Right lobe of liver (tissue), 6 donors: ENCODE results near the gene CPNE4. TPM values are rescaled to one million over a fixed set of nuclear protein-coding genes. Genes with fewer than 3 reads are reported as not detected.

Source experiments
- ATAC-seq, 4 donors: fragments of 200-7000 bp; cut with Tn5 transposase; one replicate each; pipeline ENCODE4 v1.9.1; 2020; ENCODE audit warnings: mild to moderate bottlenecking in 4 of 4, moderate library complexity in 4 of 4
- DNase-seq, 3 donors: peaks; one replicate each; pipeline ENCODE4 v3.0.0-alpha.2; 2020
- H3K27ac ChIP-seq, 3 donors: fragments of 200-600 bp; one replicate each; pipeline ENCODE4 v1.8.0; 2022
- H3K27me3 ChIP-seq, 2 donors: fragments of 200-600 bp; one replicate each; pipeline ENCODE4 v1.8.0; 2022
- H3K36me3 ChIP-seq, 4 donors: fragments of 200-600 bp; sonication (generic) in 1 of 4; one replicate each; pipeline versions ENCODE4 v1.5.1 to v1.8.0; 2017 to 2022; ENCODE audit warnings: control low read depth in 1 of 4
- H3K4me1 ChIP-seq, 4 donors: fragments of 200-600 bp; sonication (generic) in 1 of 4; one replicate each; pipeline versions ENCODE4 v1.5.1 to v1.8.0; 2017 to 2022; ENCODE audit warnings: control low read depth in 1 of 4
- H3K4me3 ChIP-seq, 3 donors: fragments of 200-600 bp; one replicate each; pipeline ENCODE4 v1.8.0; 2022
- H3K9me3 ChIP-seq, 4 donors: fragments of 200-600 bp; sonication (generic) in 1 of 4; one replicate each; pipeline versions ENCODE4 v1.5.1 to v1.8.0; 2017 to 2022; ENCODE audit warnings: control low read depth in 1 of 4
- POLR2A ChIP-seq: fragments of 450-650 bp; IDR thresholded peaks from one replicate; pipeline ENCODE4 v1.6.1; 2017; ENCODE audit warnings: antibody characterized with exemption, mild to moderate bottlenecking
- WGBS: methylation state at CpG from one replicate; pipeline ENCODE4 v1.1.6; 2018; ENCODE audit warnings: low coverage, low lambda C conversion rate; ENCODE audit not compliant: insufficient coverage; ENCODE audit errors: missing lambda C conversion rate; 5-methylcytosine and 5-hydroxymethylcytosine counted together
- intact Hi-C, 2 donors: fragments of 100-400 bp; cut with DNase I; formaldehyde crosslinking; loops; one replicate each; pipeline versions ENCODE4 v1.11.2 to v1.14.1; 2022
- total RNA-seq, 6 experiments: library from RNA; depleted of rRNA in 2 of 6; stranded (reverse); fragments of >200 nt in 2 of 6; fragmentation: NEBNext Ultra II Directional in 3 of 6; extraction: Animal tissue kit (Norgen Biotek cat#: 25700) in 3 of 6; gene quantifications; one replicate each; pipeline versions ENCODE4 v1.1.0 to v1.2.4, GENCODE V29; 2016 to 2023
- TF ChIP-seq, protein P1 (sequence below), 4 donors: fragments of 200-600 bp in 3 of 4; fragments of 450-650 bp in 1 of 4; IDR thresholded peaks; one replicate each; pipeline versions ENCODE4 v1.5.1 to v1.8.0; 2016 to 2022; ENCODE audit warnings: antibody characterized with exemption in 4 of 4, mild to moderate bottlenecking in 2 of 4
- donor health status: DM: no; HTN: yes; CAD: no.
- donor health status: DM: no; HTN: no; CAD: no.
- donor health status: DM: no; HTN: no; CAD: no.
- donor health status: DM: no; HTN: yes; CAD: no.
- donor health status: DM: no; HTN: yes; CAD: no.

The CPNE4 gene
- total RNA-seq, 6 experiments from 2014 or later, result not detected

DNA sequence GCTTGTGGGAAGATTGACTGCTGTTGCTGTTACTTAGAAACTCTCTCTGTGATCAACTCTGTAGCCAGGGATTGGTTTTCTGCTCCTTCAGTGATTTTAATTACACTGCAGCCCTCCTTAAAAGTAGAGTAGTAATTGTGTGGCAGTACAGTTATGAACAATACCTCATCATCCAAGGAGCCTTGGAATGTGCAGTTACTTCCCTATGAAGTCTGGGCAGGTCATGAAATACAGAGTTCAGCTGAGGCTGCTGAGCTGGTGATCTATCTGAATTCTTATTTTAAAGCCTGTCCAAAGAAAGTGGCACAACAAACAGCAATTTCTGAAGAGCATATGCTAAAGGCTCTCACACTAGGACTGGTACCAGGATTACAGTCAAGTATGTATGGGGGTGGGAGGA is 494.7 kb downstream of the CPNE4 start:
- Histone ChIP-seq H3K27ac (no peak overlapping the region), H3K36me3 (no peaks in the 10 kb centered on the region), H3K4me1 (peaks cover 0 to 9% (median 4%) of the 10 kb centered on the region in 4 donors), H3K27me3 (no peaks in the 10 kb centered on the region), H3K9me3 (no peaks in the 10 kb centered on the region), H3K4me3 (no peak overlapping the region)
- TF ChIP-seq POLR2A, result no peak
- TF ChIP-seq, protein P1, sequence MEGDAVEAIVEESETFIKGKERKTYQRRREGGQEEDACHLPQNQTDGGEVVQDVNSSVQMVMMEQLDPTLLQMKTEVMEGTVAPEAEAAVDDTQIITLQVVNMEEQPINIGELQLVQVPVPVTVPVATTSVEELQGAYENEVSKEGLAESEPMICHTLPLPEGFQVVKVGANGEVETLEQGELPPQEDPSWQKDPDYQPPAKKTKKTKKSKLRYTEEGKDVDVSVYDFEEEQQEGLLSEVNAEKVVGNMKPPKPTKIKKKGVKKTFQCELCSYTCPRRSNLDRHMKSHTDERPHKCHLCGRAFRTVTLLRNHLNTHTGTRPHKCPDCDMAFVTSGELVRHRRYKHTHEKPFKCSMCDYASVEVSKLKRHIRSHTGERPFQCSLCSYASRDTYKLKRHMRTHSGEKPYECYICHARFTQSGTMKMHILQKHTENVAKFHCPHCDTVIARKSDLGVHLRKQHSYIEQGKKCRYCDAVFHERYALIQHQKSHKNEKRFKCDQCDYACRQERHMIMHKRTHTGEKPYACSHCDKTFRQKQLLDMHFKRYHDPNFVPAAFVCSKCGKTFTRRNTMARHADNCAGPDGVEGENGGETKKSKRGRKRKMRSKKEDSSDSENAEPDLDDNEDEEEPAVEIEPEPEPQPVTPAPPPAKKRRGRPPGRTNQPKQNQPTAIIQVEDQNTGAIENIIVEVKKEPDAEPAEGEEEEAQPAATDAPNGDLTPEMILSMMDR (IDR thresholded peaks at IDR 0.05), result no peak
- DNase-seq (no peak), ATAC-seq (no peak)
- intact Hi-C loops, result no loop called here

GRCh38 chr3:131538968-131539367 is 495.8 kb downstream of the CPNE4 start:
- Histone ChIP-seq H3K27ac (no peak overlapping the region), H3K4me1 (peaks cover 0 to 7% (median 3%) of the 10 kb centered on the region in 4 donors), H3K36me3 (no peaks in the 10 kb centered on the region), H3K27me3 (no peaks in the 10 kb centered on the region), H3K4me3 (no peak overlapping the region), H3K9me3 (no peaks in the 10 kb centered on the region)
- intact Hi-C loops, result no loop called here
- DNase-seq (no peak), ATAC-seq (no peak)
- 56% methylated on average over 1 of the region's 1 CpG for whole genome bisulfite sequencing
- TF ChIP-seq, protein P1 (IDR thresholded peaks at IDR 0.05), result no peak
- no peak for TF ChIP-seq POLR2A

DNA sequence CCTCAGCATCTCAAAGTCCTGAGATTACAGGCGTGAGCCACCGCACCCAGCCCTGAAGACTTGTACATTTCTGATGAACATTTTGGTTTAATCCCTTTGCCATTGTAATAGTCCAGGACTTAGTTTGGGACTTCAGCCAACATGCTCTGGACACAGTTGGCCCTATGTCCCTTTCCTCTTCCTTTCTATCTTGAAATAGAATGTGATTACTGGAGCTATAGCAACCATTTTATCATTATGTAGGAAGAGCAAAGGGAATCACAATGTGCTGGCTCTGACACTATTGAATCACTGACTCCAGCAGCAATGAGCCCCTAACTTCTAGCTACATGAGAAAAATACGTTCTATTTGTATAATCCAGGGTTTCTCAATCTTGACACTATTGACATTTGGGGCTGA is 497.3 kb downstream of the CPNE4 start:
- Histone ChIP-seq H3K27me3 (no peaks in the 10 kb centered on the region), H3K4me1 (no peaks in the 10 kb centered on the region), H3K36me3 (no peaks in the 10 kb centered on the region), H3K9me3 (no peaks in the 10 kb centered on the region), H3K27ac (no peak overlapping the region), H3K4me3 (no peak overlapping the region)
- ATAC-seq, result no peak
- WGBS, result 69% methylated on average over 3 of the region's 3 CpGs
- intact Hi-C loops, result no loop called here
- TF ChIP-seq, protein P1 (IDR thresholded peaks at IDR 0.05), result no peak
- no peak for TF ChIP-seq POLR2A
- no peak for DNase-seq

DNA sequence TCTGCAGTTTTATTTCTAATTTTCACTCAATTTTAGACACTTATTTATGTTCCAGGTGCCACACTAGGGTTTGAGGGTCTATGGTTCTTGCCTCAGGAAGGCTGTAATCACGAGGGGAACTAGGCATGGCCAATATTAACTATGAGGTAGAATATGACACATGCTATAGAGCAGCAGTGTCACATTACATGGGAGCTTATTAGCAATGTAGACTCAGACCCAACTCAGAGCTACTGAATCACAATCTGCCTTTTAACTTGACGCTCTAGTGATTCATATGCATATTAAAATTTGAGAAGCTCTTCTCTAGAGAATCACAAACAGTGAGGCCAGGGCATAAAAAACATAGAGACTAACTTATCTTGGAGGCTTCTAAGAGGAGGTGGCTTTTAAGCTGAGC is 499.2 kb downstream of the CPNE4 start:
- no peak overlapping the region for H3K4me3 ChIP-seq
- ATAC-seq, result no peak
- no peaks in the 10 kb centered on the region for H3K36me3 ChIP-seq
- no peak for DNase-seq
- 51% methylated on average over 2 of the region's 2 CpGs for WGBS
- H3K4me1 ChIP-seq, result peaks cover 0 to 1% (median 0%) of the 10 kb centered on the region in 4 donors
- no peaks in the 10 kb centered on the region for H3K27me3 ChIP-seq
- intact Hi-C loops, result no loop called here
- H3K9me3 ChIP-seq, result no peaks in the 10 kb centered on the region
- no peak overlapping the region for H3K27ac ChIP-seq
- TF ChIP-seq POLR2A, result no peak
- TF ChIP-seq, protein P1 (IDR thresholded peaks at IDR 0.05), result no peak

- Histone ChIP-seq H3K36me3 (no peaks in the 10 kb centered on the region), H3K9me3 (no peaks in the 10 kb centered on the region), H3K4me3 (no peak overlapping the region), H3K4me1 (peaks cover 0 to 6% (median 0%) of the 10 kb centered on the region in 4 donors), H3K27me3 (no peaks in the 10 kb centered on the region), H3K27ac (no peak overlapping the region)
- TF ChIP-seq, protein P1 (IDR thresholded peaks at IDR 0.05), result no peak
- TF ChIP-seq POLR2A, result no peak
- intact Hi-C loops, result no loop called here
- DNase-seq (no peak), ATAC-seq (no peak)
- 66% methylated on average over 3 of the region's 3 CpGs for WGBS
Measured at GRCh38 chr3:131535131-131535530, 499.7 kb downstream of the CPNE4 start.
